ENCODE data around the gene NECTIN4. TPM values are rescaled to one million over a fixed set of nuclear protein-coding genes. Genes with fewer than 3 reads are reported as not detected.

The NECTIN4 gene
- total and polyA plus RNA-seq, 2 of the 8 experiments (the other 6 are each of a cell fraction or from before 2014, with no cell fraction given), result 0.19 to 0.71 TPM

DNA sequence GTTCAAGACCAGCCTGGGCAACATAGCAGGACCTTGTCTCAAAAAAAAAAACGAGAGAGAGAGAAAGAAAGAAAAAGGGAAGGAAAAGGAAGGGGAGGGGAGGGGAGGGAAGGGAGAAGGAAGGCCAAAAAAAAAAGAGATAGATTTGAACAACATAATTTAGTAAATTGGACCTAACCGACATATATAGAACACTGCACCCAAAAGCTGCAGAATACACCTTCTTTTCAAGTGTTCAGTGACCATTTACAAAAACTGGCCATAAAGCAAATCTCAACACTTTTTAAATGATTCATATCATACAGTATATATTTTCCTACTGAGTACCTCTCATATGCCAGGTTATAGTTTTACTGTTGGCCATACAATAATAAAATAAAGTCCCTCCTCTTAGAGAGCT, 57.5 kb downstream of the NECTIN4 start:
- 92% methylated on average over 1 of the region's 2 CpGs; no CpG with 5 or more reads in 1 of the 2 experiments for WGBS, 2 experiments (ENCODE audit: extremely low coverage in 1 of 2, insufficient coverage in 1 of 2, insufficient read length in 1 of 2, insufficient replicate concordance in 2 of 2, low coverage in 1 of 2, low lambda C conversion rate in 2 of 2, missing lambda C conversion rate in 1 of 2)
- Histone ChIP-seq H4K5ac (ENCODE audit: insufficient read length, low read depth, low read length) (no peak overlapping the region), H3K23me2 (ENCODE audit: low read depth, low read length) (no peaks in the 10 kb centered on the region), H3K56ac (replicated peaks; ENCODE audit: insufficient read length, low read depth, low read length) (no peak overlapping the region), H3K4me3 (ENCODE audit: extremely low read depth in 1 of 4, insufficient read depth in 2 of 4, low read depth in 3 of 4, low read length in 4 of 4) (no peak overlapping the region), H3K23ac (ENCODE audit: insufficient read length) (no peak overlapping the region), H3K14ac (ENCODE audit: insufficient read length) (no peak overlapping the region), H2BK120ac (replicated peaks; ENCODE audit: low read depth, low read length) (no peak overlapping the region), H3K9me3 (ENCODE audit: insufficient read depth in 2 of 2, low read depth in 1 of 2, low read length in 1 of 2) (peaks cover 0 to 11% of the 10 kb centered on the region in 2 experiments; a peak in 1 of 4 replicates), H3K4ac (replicated peaks; ENCODE audit: insufficient read length, low read depth, low read length) (no peak overlapping the region), H3K79me2 (ENCODE audit: control insufficient read depth in 1 of 2, insufficient read depth in 2 of 2, low read length in 2 of 2) (peaks cover 0 to 2% of the 10 kb centered on the region in 2 experiments; a peak in 1 of 4 replicates), H3K79me1 (ENCODE audit: low read depth, low read length) (no peaks in the 10 kb centered on the region; the same call in 1 of the 2 replicates), H4K20me1 (replicated peaks in 1 of 2; ENCODE audit: control insufficient read depth in 1 of 2, insufficient read depth in 2 of 2, low read length in 2 of 2) (no peaks in the 10 kb centered on the region), H3K9ac (replicated peaks in 1 of 4; ENCODE audit: extremely low read depth in 1 of 4, low read depth in 3 of 4, low read length in 3 of 4) (no peak overlapping the region), H2BK5ac (ENCODE audit: low read depth, low read length) (no peak overlapping the region), H3K27ac (ENCODE audit: low read depth, low read length) (no peak overlapping the region), H3K4me2 (ENCODE audit: insufficient read depth in 1 of 2, low read depth in 2 of 2, low read length in 2 of 2) (no peak overlapping the region), H2AFZ (ENCODE audit: low read length) (no peak overlapping the region), H3K4me1 (replicated peaks in 1 of 4; ENCODE audit: control insufficient read depth in 3 of 4, insufficient read depth in 4 of 4, low read length in 3 of 4) (peaks cover 0 to 3% (median 2%) of the 10 kb centered on the region in 4 experiments; a peak in 2 of 7 replicates), H3K18ac (ENCODE audit: extremely low read depth, low read length) (no peak overlapping the region), H2AK5ac (ENCODE audit: low read depth, low read length) (no peak overlapping the region), H2BK20ac (ENCODE audit: low read length) (no peak overlapping the region), H4K91ac (replicated peaks; ENCODE audit: insufficient read length, low read length) (no peak overlapping the region), H3K27me3 (replicated peaks in 1 of 4; ENCODE audit: control insufficient read depth in 3 of 4, extremely low read depth in 1 of 4, insufficient read depth in 3 of 4, low read length in 3 of 4) (no peaks in the 10 kb centered on the region), H3K36me3 (ENCODE audit: control insufficient read depth in 2 of 4, insufficient read depth in 4 of 4, low read length in 3 of 4) (peaks cover 0 to 5% (median 0%) of the 10 kb centered on the region in 4 experiments; a peak in 1 of 8 replicates), H2BK12ac (ENCODE audit: low read depth, low read length) (no peak overlapping the region), H2BK15ac (ENCODE audit: low read length) (no peak overlapping the region), H4K8ac (ENCODE audit: extremely low read depth, insufficient read depth, low read length) (no peak overlapping the region)
- DNase-seq (ENCODE audit: low read depth in 1 of 2, low spot score in 2 of 2) (no peak), FAIRE-seq (no peak)
- ChIA-PET POLR2A (ENCODE audit: partially characterized antibody) (interaction anchor here (1.0 to 2.3 kb wide), 4 partner anchors 11 to 18 kb away, joined by 3 to 8 read pairs (median 4); partner anchors contain the start of genes F11R and USF1), CTCF (ENCODE audit: partially characterized antibody) (interaction anchor here (1.4 kb wide), 1 partner anchor 11 kb away, joined by 4 read pairs; the partner anchor contains the start of gene F11R)
- TF ChIP-seq TAF1 (IDR thresholded peaks at IDR 0.05; ENCODE audit: low read depth, low read length) (no peak), KDM1A (IDR thresholded peaks at IDR 0.05; ENCODE audit: borderline replicate concordance, low read length) (no peak), FOSL1 (IDR thresholded peaks at IDR 0.05; ENCODE audit: insufficient read depth, low read depth, low read length) (no peak), CTBP2 (IDR thresholded peaks at IDR 0.05; ENCODE audit: borderline replicate concordance, insufficient read depth, insufficient read length, low read length) (no peak), SRF (IDR thresholded peaks at IDR 0.05; ENCODE audit: low read depth, low read length) (no peak), EZH2 (IDR thresholded peaks at IDR 0.05; ENCODE audit: low read depth, low read length, severe bottlenecking) (no peak), TCF12 (IDR thresholded peaks at IDR 0.05; ENCODE audit: low read depth, low read length) (no peak), ASH2L (IDR thresholded peaks at IDR 0.05; ENCODE audit: low read length) (no peak)
- TF ChIP-seq, protein P1, sequence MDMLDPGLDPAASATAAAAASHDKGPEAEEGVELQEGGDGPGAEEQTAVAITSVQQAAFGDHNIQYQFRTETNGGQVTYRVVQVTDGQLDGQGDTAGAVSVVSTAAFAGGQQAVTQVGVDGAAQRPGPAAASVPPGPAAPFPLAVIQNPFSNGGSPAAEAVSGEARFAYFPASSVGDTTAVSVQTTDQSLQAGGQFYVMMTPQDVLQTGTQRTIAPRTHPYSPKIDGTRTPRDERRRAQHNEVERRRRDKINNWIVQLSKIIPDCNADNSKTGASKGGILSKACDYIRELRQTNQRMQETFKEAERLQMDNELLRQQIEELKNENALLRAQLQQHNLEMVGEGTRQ (IDR thresholded peaks at IDR 0.05; ENCODE audit: low read length), result no peak
- TF ChIP-seq, protein P2, sequence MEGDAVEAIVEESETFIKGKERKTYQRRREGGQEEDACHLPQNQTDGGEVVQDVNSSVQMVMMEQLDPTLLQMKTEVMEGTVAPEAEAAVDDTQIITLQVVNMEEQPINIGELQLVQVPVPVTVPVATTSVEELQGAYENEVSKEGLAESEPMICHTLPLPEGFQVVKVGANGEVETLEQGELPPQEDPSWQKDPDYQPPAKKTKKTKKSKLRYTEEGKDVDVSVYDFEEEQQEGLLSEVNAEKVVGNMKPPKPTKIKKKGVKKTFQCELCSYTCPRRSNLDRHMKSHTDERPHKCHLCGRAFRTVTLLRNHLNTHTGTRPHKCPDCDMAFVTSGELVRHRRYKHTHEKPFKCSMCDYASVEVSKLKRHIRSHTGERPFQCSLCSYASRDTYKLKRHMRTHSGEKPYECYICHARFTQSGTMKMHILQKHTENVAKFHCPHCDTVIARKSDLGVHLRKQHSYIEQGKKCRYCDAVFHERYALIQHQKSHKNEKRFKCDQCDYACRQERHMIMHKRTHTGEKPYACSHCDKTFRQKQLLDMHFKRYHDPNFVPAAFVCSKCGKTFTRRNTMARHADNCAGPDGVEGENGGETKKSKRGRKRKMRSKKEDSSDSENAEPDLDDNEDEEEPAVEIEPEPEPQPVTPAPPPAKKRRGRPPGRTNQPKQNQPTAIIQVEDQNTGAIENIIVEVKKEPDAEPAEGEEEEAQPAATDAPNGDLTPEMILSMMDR (IDR thresholded peaks at IDR 0.05; ENCODE audit: control extremely low read depth in 1 of 3, insufficient read depth in 1 of 3, low read depth in 1 of 3, low read length in 3 of 3), result no peak
